ENCODE data around the gene NBR1.
A peak's percentile ranks its signal among the peaks of the same experiment; 100 is the strongest.
"Not testable (repeated sequence)": the region's sequence is repeated elsewhere in the genome, so short reads cannot be mapped to it uniquely, and the experiment has no call there.

Gene NBR1, protein sequence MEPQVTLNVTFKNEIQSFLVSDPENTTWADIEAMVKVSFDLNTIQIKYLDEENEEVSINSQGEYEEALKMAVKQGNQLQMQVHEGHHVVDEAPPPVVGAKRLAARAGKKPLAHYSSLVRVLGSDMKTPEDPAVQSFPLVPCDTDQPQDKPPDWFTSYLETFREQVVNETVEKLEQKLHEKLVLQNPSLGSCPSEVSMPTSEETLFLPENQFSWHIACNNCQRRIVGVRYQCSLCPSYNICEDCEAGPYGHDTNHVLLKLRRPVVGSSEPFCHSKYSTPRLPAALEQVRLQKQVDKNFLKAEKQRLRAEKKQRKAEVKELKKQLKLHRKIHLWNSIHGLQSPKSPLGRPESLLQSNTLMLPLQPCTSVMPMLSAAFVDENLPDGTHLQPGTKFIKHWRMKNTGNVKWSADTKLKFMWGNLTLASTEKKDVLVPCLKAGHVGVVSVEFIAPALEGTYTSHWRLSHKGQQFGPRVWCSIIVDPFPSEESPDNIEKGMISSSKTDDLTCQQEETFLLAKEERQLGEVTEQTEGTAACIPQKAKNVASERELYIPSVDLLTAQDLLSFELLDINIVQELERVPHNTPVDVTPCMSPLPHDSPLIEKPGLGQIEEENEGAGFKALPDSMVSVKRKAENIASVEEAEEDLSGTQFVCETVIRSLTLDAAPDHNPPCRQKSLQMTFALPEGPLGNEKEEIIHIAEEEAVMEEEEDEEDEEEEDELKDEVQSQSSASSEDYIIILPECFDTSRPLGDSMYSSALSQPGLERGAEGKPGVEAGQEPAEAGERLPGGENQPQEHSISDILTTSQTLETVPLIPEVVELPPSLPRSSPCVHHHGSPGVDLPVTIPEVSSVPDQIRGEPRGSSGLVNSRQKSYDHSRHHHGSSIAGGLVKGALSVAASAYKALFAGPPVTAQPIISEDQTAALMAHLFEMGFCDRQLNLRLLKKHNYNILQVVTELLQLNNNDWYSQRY

DNA sequence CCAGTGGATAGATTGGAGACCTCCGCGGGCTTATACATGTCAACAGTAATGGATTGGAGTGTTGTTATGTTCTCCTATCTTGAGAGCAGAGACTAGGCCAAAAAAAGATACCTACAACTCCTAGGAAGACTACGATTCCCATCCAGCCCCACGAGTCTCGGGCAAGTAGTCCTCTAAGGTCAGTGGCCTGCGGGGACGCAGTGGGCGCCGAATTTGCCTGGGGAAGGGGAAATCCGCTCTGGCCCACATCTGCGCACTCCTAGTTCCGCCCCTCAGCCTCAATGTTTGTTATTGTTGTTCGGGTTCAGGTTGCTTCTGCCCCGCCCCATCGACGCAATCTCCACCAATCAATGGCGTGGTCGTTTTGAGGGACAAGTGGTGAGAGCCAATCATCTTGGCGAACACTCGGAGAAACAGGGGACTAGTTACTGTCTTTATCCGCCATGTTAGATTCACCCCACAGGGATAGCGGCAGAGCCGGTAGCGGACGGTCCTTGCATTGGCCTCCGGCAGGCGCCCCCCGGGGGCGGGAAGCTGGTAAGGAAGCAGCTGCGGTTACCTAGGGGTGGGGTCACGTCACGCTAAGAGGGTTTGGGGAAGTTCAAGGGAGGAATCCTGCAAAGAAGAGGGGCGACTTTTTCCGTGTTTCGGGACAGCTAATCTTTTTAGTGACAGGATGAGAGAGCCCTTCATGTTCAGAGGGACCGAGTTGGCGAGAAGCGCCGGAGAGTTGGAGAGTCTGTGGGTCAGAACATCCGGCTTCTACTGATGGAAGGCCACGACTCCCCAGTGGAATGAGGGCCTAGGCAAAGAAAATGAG is at the start of gene NBR1:
Gene NBR1 (plus strand): TSS at position 449 of the 820 bp plus-strand sequence. CDS start 4,586 bp downstream, outside the sequence.
- peak; percentile 97 for DNase-seq

DNA sequence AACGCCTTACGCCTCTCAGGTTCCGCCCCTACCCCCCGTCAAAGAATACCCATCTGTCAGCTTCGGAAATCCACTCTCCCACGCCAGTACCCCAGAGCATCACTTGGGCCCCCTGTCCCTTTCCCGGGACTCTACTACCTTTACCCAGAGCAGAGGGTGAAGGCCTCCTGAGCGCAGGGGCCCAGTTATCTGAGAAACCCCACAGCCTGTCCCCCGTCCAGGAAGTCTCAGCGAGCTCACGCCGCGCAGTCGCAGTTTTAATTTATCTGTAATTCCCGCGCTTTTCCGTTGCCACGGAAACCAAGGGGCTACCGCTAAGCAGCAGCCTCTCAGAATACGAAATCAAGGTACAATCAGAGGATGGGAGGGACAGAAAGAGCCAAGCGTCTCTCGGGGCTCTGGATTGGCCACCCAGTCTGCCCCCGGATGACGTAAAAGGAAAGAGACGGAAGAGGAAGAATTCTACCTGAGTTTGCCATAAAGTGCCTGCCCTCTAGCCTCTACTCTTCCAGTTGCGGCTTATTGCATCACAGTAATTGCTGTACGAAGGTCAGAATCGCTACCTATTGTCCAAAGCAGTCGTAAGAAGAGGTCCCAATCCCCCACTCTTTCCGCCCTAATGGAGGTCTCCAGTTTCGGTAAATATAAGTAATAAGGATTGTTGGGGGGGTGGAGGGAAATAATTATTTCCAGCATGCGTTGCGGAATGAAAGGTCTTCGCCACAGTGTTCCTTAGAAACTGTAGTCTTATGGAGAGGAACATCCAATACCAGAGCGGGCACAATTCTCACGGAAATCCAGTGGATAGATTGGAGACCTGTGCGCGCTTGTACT is 45.7 kb upstream of the NBR1 start, which contains the start of gene BRCA1:
Gene BRCA1 (minus strand): TSS at position 232 of the 834 bp plus-strand sequence. CDS start 1,268 bp downstream, outside the sequence.
- peak; percentile 97 for DNase-seq

DNA sequence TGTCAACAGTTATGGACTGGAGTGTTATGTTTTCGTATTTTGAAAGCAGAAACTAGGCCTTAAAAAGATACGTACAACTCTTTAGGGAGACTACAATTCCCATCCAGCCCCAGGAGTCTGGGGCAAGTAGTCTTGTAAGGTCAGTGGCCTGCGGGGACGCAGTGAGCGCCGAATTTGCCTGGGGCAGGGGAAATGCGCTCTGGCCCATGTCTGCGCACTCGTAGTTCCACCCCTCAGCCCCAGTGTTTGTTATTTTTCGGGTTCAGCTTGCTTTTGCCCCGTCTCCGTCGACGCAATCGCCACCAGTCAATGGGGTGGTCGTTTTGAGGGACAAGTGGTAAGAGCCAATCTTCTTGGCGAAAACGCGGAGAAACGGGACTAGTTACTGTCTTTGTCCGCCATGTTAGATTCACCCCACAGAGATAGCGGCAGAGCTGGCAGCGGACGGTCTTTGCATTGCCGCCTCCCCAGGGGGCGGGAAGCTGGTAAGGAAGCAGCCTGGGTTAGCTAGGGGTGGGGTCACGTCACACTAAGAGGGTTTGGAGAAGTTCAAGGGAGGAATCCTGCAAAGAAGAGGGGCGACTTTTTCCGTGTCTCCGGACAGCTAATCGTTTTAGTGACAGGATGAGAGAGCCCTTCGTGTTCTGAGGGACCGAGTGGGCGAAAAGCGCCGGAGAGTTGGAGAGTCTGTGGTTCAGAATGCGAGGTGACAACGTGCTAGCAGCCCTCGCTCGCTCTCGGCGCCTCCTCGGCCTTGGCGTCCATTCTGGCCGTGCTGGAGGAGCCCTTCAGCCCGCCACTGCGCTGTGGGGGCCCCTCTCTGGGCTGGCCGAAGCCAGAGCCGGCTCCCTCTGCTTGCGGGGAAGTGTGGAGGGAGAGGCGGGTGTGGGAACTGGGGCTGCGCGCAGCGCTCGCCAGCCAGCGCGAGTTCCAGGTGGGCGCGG is 44.8 kb upstream of the NBR1 start:
- peak; percentile 3 for DNase-seq

- no peak for DNase-seq
Measured at GRCh38 chr17:43126911-43127290, 44.1 kb upstream of the NBR1 start.

- DNase-seq, result not testable (repeated sequence)
Measured at GRCh38 chr17:43127333-43127876, 43.6 kb upstream of the NBR1 start.

- DNase-seq, result no peak
Measured at GRCh38 chr17:43129671-43130010, 41.4 kb upstream of the NBR1 start.

GRCh38 chr17:43132117-43132516 is 38.9 kb upstream of the NBR1 start:
- DNase-seq, result no peak

DNA sequence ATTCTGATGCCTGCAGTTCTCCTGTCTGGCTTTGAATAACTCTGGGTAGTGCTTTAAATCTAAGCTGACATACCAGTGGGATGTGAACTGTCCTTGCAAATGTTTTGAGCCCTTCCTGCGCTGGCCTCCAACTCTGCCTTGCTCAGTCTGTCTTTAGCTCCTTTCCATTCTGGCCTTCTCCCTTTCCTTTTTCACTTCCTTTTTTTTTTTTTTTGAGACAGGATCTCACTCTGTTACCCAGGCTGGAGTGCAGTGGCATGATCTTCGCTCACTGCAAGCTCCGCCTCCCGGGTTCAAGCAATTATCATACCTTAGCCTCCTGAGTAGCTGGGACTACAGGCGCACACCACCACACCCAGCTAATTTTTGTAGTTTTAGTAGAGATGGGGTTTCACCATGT is 37.6 kb upstream of the NBR1 start:
- not testable (repeated sequence) for DNase-seq

DNA sequence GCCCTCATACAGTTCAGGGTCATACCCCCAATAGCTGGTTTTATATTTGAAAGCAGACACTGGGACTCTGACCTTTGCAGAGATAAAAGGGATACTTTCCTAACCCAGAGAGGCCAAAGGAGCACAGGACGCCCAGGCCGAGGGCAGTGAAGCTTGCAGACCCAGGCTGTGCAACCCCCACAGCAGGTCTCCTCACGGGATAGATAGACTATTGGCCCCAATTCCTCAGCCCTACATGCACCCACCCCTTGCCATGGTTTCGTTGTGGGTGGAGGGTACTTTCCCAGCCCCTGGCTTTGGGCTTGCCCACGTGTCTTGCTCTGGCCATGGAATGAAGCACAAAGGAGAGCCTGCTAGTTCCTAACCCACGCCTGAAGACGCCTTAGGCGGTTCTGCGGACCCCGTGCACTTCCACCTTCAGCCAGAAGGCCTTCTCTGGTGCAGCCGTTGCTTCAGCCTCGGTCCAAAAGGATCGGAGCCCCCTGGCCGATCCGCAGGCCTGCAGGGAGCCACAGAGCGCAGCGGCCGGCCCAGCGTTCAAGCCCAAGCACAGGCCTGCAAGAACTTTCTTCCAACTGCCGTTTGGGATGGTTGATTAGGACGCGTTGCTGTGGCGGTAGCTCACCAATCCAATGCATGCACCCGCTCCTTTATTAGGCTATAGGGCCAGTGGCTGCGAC is 36.1 kb upstream of the NBR1 start:
- DNase-seq, result no peak

- no peak for DNase-seq
Measured at GRCh38 chr17:43135454-43135819, 35.6 kb upstream of the NBR1 start.

DNA sequence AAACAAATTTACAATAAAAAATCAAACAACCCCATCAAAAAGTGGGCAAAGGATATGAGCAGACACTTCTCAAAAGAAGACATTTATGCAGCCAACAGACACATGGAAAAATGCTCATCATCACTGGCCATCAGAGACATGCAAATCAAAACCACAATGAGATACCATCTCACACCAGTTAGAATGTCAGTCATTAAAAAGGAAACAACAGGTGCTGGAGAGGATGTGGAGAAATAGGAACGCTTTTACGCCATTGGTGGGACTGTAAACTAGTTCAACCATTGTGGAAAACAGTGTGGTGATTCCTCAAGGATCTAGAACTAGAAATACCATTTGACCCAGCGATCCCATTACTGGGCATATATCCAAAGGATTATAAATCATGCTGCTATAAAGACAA is 34.4 kb upstream of the NBR1 start:
- DNase-seq, result not testable (repeated sequence)

DNA sequence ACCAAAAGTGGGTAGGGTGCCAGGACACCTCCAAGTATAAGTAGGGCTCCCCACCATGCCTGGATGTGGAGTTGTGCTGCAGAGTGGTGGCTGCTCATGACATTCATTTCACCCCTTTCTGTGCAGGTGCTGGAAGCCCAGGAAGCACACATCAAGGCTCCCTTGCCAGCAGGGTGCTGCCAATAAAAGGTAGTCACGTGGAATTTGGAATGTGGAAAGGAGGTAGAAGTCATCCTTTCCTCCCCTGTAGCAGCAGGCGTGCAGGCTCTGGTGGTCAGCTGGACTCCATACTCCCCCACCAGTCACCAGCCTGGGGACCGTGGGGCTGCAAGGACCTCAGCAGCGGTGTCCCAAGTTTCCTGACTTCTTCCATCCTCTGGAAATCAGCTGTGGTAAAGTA is 32.5 kb upstream of the NBR1 start:
- DNase-seq, result not testable (repeated sequence)

DNA sequence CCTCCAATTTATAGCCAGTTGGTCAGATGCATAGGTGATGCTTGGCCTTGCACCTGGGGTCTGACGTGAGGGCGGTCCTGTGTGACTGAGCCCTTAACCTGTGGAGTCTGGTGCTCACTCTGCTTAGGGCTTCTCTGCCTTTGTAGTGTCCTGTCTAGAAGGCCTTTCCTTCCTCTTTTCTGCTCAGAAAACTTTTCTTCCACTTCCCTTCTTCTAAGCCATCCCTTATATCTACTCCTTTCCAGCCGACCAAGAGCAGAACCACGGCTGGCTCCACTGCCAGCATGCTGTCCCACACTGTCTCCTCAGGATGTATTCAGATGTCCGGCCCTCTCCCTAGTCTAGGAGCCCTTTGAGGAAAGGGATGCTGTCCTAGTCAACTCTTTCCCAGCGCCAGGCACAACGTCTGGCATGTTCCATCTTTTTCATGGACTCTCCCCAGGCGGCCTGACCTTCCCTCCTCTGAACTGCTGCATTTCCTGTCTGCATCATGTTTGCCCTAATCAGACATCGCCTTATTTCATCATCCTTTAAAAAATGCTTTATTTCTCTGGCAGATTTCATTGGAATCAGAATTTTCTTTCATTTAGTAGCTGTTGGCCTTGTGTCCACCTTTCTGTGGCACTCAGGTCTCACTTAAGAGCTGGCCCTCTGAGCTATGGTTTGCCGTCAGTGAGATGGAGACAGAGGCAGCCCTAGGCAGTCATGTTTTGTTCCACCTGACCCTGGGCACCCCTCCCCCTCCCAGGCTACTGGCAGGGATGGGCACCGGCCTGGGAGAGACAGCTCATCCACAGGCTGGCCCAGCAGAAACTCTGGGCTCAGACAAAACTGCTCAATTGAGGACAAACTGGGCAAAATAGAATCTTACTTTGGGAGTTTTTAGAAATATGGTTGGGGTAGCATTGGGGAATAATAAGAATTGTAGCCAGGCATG is 30.4 kb upstream of the NBR1 start:
- DNase-seq, result no peak

DNA sequence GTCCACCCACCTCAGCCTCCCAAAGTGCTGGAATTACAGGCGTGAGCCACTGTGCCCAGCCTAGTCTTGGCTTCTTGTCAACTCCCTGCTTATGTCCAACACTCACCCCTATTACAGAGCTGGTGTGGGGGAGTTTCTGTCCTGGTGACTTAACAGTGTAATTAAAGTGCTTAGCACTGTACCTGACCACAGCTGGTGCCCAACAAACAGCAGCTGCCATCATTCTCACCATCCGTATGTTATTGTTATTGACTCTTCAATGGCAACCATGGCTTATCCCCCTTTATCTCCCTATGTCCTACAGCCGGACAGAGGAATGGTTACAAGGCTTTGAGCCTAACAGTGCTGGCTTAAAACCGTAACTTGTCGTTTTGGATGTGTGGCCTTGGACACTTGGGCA is 28.9 kb upstream of the NBR1 start:
- DNase-seq, result no peak

DNA sequence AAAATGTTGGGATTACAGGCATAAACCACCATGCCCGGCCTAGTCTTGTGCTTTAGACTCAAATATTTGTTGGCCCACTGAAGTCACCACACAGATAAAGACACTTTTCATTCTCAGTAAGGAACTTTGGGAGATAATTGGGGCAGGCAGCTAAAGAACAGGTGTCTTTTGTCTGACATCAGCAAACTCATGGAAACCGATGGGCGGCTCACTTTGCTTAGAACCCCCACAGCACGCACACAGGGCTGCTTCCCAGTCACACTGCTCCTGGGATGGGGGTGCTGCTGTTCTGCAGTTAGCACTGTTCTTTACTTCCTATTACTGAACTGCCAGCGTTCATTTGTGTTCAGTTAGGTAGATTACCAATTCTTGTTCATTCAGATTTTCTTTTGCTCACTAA is 27.8 kb upstream of the NBR1 start:
- DNase-seq, result no peak

- no peak for DNase-seq
Measured at GRCh38 chr17:43146649-43147048, 24.4 kb upstream of the NBR1 start.

DNA sequence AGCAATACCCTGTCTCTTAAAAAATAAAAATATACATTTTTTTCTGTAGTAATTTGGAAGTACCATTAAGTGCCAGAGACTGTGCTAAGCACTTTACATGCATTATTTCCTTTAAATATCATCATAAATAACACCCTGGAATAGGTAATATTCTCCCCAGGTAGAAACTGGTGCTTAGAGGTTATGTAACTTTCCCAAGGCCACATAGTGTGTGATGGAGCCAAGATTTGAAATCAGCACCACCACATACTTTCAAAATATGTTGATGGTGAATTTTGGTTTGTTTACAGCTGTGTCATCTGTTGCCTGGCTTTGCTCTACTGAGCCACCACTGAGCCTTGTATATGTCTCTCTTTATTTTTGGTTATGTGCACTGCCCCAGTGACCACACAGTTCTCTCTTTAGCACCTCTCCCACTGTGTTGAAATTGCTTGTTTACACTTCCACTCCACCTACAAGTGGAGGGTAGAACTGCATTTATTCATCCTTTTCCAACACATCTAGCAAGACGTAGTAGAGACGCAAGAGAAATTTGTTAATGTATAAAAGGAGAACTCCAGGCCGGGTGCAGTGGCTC is 19.0 kb upstream of the NBR1 start:
- no peak for DNase-seq

GRCh38 chr17:43153197-43153835 is 17.7 kb upstream of the NBR1 start:
- DNase-seq, result not testable (repeated sequence)
